Stimulated activated CD4-positive, alpha-beta T cell treated with anti-CD3 and anti-CD28 coated beads, Interleukin-4, amount 100 ng/mL, for 1 hour (primary cell): ENCODE measurements around the gene PGRMC2.
"Not testable (repeated sequence)": the region's sequence is repeated elsewhere in the genome, so short reads cannot be mapped to it uniquely, and the experiment has no call there.

Source experiments
- DNase-seq: peaks from one replicate; pipeline ENCODE4 v3.0.0-alpha.2; 2020

Gene PGRMC2

DNA sequence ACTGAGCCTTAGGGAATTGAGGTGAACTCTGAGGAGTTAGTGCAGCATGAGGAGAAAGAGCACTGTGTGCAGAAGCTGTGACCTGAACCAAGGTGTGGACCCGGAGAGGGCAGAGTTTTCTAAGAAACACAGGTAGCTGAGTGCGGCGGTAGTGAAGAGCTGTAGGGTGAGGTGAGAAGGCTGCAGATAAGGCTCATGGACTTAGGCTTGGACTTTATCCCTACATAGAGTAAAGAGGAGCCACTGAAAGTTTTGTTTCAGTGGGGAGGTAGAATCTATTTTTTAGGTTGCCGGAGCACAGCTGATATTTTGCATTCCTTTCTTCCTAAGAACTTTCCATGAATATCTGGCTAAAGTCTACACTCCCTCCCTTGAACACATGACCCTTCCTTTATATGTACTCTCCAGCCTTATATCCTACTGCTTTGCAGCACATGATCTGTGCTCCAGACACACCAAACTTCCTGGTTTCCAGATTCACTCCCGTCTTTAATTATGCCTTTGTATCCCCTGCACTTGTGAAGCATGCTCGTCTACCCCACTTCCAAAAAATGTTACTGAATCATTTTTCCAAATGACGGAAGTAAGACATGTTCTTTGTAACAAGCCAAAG lies 10.6 kb upstream of the PGRMC2 start:
- DNase-seq = no peak

DNA sequence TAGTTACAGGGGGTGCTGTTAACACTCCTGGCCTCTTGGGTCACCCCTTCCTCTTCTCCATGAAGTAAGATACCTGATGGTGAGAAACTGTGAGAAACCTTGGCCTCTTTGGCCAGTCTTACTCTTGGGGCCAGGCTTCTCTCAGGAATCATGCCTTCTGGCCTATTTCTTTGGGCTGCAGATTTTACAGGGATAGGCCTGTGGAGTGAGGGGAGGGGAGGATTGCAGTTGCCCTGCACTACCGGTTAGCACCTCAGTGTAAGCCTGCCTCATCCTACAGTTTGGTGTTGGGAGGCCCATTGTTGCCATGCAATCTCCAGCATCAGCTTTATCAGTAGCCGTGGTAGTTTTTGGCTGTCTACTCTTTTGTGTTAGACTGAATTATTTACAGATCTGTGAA lies 7.6 kb upstream of the PGRMC2 start:
- DNase-seq = no peak

DNA sequence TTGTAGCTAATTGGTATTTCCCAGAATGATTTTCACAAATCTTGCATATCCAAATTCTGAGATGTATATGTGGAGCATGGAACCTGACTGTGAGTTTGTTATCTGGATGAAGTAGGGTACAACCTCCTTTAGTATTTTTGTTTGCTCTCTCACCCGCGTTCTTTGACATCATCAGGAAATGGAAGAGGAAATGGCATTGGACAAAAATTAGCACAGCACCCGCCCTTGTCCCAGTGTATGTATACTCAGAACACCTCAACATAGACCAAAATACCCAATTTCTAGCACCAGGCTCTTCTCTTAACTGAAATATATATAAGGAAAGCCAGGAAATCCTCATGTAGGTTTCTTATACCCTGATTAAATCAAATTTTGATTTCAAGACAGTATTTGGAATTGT lies 6.9 kb upstream of the PGRMC2 start:
- no peak for DNase-seq

DNA sequence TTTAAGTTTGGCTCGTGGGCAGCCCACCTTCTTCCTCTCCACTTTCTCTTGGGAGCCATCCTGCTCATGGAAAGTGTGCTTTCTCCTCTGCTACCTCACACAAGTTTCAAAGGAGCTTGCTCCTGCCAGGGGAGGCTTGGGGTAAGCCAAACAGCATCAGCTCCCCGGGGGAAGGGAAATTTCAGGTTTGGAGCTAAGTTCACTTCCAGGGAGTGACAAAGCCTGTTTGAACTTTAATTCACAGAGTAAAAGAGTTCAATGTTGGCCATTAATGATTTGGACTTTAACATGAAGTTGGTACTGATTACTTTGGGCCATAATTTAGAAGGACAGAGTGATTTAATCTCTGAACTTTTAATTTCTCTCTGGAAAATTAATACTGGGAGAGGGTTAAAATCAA lies 4.7 kb upstream of the PGRMC2 start:
- no peak for DNase-seq

DNA sequence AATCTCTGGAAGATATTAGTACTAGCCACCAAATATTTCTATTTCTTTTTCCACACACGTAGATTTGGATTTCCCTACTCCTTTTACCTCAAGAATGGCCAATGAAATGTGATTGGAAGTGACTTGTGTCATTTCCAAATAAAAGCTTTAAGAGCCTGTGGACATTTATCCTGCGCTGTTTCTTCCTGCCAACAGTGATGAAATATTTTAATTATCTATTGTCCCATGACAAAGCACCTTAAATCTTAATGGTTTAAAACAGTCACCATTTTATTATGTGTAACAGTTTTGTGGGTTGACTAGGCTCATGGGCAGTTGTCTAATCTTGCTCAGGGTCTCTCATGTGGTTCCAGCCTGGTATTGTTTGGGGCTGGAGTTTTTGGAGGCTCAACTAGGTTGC lies 3.5 kb upstream of the PGRMC2 start:
- no peak for DNase-seq

DNA sequence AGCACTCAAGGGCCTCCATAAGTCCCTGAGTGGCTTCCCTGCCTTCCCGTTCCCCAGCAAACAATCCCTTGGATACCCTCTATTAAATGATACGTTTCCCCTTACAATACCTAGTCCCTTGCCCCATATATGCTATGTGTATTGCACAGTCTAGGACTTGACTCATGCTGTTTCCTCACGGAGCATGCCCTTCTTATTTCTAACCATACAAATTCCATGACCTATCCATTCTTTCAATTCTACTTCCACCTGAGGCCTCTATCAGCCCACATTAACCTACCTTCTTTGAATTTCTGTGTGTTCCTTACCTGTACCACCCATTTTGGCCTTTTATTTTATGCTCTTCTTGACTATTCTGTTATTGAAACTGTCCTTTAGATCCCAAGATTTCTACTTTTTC lies 2.9 kb upstream of the PGRMC2 start:
- DNase-seq = no peak

DNA sequence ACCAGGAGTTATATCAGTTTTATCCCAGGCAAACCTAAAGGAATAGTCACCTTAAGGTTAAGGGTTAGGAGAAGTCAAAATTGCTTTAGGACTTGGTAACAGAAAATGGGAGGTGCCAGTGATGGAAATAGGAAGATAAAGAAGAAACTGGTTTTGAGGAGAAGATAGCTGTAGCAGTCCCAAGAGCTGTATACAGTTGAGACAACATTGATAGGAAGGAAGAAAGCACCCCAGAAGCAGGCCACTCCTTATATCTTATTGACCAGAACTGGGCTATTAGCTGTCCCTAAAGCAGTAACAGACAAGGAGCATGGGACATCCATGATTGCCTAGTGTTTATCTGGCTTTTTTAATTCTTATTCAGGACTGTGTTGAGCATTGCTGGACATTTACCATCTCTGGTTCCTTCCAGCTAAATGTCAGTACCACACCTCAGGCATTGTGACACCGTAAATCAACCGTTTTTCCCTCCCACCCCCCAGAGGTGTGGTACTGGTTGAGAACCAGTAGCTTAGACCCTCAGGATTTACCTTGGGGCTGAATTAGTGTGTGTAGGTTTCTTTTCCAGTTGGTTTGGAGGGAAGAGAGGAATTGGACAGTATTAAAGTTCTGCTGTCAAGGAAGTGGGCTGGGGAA lies 2.0 kb upstream of the PGRMC2 start:
- no peak for DNase-seq

DNA sequence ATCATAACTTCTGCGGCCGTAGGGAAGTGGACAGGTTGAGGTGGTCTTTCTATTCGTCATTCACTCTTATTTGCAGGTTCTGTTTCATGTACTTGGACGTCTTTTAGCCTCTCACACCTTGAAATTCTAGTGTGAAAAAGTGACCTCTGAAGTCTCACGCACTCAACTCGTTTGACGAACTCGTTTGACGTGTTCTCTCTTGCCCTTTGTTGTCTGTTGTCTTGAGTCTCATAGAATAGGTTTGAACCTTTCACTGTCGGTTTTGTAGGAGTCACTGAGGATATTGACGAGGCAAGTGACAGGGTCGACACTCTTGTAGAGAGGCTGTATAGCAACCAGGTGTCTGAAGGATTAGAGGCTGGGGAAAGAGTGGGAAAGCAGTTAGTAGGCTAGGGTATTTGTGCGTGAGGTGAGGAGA lies 1.1 kb upstream of the PGRMC2 start:
- DNase-seq = no peak

DNA sequence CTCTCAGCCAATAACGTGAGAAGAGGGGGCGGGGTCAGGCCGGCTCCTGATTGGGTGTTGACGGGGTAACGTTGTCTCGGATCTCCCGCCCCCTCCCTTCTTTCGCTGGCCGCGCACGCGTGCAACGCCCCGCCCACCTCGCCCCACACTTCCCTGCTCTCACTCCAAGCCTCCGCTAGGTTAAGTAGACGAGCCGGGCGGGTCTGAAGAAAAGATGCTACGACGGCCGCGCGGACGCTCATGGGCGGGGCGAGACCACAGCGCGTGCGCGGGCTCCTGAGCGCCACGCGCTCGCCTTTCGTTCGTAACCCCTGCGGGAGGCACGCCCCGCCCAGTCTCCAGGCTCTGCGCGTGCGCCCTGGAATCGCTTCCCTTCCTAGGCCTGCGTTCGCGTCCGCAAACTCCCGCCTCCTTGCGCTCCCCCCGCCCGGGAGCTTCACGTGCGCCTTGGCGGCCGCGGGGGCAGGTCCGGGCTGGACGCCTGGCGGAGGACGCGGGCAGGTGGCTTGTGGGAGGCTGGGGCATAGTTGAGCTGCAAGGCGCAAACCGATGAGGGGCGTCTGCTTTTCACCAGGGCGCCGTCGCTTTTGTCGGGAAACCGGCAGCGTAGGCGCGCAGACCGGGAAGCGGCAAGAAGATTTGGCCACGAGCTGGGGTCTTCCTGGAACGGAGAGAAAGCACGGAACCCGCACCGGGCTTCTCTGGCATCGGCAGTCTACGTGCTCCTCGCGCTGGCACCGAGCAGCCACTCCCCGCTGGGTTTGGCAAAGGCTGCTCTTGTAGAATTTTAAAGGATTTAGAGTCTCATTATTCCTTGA lies 467 bp upstream of the PGRMC2 start:
- peak; percentile 100 for DNase-seq

DNA sequence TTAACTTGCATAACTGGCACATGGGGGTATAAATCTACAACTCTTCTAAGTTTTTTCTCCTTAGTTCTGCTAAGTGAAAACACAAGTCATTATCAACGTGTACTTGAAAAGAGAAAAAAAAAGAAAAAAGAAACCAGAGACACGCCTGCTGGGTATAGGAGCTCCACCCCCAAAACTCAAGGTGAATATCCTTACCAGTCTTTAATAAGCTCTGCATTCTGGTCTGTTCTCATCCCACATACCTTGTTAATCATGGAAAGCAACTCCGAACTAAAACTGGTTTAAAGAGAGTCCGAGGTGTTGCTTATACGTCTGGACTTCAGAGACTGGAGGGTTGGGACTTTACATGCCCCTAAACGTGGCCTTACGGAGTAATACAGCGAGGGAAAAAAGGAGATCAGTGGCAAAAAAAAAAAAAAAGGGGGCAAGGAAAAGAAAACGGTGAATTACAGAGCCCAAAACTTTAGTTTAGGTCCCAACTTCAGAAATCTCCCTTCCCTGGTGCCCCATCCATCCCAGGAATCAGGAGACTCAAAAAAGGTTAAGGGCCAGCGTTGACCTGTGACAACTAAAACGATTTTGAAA lies 1.0 kb downstream of the PGRMC2 start:
- DNase-seq = peak; percentile 3

DNA sequence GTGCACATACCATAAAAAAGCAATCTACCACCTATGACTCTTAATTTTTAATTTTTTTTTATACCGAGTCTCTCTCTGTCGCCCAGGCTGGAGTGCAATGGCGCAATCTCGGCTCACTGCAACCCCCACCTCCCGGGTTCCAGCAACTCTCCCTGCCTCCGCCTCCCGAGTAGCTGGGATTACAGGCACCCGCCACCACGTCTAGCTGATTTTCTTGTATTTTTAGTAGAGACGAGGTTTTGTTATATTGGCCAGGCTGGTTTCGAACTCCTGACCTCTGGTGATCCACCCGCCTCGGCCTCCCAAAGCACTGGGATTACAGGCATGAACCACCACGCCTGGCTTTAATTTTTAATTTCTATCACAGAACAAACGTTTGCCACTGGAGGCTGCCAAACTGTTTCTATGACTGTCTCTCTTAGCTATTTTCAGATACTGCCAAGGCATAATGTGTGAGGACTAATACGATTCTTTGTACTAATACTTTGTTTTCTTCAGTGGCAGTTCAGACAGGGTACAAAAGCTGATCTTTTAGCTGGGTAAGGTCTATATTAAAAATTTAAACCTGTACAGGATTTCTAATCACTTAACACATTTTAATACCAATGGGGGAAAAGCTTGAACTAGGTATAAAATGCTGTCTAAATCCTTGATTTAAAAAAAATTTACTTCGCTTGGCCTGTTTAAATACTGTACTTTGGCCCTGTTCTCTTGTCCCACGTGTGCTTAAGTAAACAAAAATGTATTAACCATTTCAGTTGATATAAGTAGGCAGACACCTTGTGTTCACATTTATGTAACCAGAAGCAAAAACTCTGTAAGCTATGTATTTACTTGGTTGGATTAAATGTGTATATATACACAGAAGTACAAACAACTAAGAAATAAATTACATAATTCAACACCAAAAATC lies 2.3 kb downstream of the PGRMC2 start:
- no peak for DNase-seq

DNA sequence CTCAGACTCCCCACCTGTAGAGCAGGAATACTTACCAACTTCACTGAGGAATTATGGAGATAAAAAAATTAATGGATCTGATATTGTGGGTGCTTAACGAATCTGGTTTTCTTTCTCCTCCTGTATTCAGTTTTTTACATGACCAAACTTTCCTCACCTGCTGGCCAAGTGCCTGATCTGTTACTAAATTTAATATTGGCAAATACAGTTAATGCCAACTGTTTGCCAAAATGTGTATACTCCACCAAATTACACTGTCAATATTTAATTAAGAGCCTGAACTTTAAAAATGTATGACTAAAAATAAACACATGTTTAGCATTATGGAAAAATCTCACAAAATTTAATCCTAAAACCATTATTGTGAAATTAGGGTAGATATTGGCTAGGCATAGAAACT lies 3.3 kb downstream of the PGRMC2 start:
- no peak for DNase-seq

DNA sequence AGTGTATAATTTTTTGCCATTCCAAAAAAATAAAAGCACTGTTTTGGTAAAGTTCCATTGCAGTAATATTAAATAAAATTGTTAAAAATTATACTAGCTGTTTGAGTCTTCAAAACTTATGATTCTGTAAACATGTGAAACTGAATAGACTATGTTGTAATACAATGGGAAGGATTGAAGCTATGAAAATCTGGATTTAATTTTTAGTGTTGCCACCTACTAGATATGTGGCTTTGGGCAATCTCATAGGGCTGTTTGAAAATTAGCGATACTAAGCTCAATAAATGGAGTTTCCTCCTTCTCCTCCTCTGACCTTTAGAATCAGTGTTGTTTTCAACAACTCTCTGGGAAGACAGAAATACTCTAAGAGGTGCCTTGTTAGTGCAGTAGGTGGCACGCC lies 4.5 kb downstream of the PGRMC2 start:
- DNase-seq = no peak

DNA sequence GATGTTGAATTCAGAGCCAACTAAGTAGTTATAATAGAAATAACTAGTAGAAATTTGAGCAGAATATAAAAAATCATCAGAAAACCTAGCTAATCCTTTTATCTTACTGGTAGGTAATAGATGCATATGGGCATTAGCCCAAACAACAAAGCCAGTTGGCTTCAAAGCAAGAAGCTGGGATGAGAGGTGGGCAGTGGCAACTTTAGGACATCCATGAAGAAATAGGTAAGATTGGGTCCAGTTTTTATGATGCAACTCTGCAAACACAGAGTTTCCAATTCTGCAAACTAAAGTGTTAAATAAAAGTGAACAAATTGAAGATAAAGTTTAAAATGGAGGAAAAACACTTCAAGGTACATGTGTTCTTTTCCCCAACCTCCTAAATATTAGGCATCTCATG lies 5.1 kb downstream of the PGRMC2 start:
- DNase-seq = no peak

DNA sequence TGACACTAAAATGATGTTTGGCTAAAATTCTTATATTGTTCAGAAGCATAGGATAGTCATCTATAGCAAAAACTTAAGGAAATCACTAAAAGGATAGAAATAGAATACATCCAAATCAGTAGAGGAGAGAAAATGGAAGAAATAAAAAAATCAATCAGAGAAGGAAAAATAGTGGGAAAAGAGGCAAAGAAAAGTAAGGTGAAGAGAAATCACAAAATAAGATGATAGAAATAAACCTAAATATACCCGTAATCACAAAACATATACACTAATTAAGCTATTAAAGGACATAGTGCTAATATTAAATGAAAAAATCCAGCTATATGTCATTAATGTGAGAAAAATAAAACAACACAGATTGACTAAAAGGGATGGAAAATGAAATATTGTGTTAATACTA lies 6.3 kb downstream of the PGRMC2 start:
- no peak for DNase-seq

DNA sequence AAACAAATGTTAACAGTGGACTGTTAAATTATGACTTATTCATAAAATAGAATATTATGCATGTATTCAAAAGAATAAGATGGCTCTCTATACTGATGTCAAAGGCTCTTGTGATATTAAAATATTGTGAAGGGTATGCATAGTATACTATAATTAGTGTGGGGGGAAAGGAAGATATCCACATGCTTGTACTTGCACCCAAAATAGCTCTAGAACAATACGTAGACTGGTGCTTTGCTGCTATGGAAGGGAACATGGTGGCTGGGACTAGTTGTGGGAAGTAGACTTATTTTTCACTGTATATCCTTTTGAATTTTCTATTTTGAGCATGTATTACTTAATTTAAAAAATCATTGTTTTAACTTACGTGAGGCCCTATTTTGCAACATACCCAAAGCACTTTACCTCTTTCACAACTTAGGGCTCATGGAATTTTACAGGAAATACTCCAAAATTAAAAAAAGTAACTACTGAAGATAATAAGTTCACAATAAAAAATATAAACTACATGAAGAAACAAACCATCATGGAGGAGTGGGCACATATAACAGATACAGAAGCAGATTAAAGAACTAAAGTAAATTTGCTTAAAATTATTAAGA lies 7.9 kb downstream of the PGRMC2 start:
- DNase-seq = no peak

DNA sequence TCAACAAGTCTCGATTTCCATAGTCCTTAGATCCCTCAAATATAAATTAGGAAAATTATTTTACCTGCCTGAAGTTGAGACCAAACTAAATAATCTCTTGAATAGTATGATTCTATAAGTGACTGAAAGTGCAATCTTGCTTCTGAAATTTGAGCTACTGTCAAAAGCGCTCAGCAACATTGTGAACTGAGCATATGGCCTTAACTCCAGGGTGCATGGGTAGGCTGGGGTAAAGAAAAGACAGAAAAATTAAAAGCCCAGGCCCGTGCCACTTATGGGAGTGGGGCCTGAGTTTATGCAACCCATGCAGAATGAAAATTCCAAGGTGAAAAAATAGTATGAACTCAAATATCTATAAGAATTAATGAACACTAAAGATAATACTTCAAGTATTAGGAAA lies 9.8 kb downstream of the PGRMC2 start:
- DNase-seq = no peak

DNA sequence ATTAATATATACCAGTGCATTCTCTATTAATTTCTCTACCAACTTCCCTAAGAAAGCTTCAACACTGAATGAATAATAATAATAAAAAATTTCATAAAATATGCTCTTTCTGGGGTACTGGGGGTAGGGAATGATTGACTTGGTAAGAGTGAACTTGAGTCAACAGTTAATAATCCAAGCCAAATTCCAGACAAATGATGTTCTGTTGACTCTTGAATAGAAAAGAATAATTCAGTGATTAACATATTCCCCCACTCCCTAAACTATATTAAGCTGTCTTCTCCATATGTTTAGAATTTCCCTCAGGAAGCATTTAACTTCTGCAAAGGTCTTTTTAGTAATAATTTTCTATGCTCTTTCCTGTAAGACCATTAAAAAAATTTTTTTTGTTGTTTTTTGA lies 12.3 kb downstream of the PGRMC2 start:
- no peak for DNase-seq

DNA sequence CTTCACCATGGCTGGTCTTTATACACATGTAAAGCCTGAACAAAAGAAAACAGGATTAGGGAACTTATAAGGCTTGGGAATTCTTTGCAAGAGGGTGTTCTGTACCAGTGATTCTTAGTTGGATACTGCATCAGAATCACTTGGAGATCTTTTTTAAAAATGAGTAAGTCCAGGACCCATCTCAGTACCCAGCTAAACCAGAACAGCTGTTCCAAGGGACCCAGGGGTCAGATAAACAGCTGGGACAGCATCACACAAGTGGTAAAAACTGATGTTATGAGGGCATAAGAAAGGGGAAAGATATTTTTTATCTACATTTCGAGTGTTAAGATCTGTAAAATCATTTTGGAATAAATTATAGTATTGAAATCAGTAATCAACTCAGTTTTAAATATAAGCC lies 16.1 kb downstream of the PGRMC2 start:
- DNase-seq = no peak

DNA sequence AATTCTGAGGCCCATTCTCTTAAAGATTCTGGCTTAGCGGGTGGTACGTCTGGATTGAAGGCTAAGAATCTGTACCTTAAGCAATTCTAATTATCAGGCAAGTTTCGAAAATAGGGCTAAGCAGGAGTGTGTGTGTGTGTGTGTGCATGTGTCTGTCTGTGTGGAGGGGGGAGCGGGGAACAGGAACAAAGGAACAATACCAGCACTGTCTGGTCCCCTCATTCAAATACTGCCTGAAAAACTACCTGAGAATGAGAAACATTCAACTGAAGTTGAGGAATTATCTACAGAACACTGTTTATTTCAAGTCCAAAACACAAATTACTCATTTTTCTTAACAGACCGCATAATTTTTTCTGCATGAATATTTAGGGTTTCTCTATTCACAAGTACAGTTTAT lies 18.6 kb downstream of the PGRMC2 start:
- no peak for DNase-seq

DNA sequence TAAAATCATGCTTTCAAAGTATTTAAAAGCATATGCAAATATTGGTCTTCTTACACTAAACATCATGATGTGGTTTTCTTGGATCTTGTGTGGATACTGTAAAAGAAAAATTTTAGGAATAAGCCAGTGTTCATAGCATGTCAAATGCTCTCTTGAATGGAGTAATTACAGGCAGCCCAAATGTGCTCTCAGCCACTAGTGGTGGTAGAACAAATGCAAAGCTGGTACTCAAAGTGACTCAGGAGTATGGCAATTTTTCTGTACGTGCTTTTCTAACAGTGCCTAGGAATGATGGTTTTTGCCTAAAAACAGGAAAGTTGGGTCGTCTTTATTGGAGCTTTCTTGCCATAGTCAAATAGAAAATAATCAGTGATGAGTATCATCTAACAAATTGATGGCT lies 19.9 kb downstream of the PGRMC2 start:
- DNase-seq = no peak

DNA sequence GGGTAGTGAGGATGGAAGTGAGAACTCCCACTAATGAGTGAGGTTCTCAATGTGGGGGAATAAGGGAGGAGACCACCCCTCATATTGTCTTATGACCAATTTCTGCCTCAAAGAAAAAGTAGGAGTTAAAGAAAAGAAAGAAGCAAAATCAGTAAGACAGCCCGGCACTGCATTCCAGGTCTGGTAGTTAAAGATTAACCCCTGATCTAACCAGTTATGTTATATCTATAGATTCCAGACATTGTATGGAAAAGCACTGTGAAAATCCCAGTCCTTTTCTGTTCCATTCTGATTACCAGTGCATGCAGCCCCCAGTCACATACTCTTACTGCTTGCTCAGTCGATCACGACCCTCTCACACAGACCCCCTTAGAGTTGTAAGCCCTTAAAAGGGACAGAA lies 20.4 kb downstream of the PGRMC2 start:
- DNase-seq = not testable (repeated sequence)
